GM21786 (cell line): ENCODE results near the gene MCM10.
"Not testable (repeated sequence)": the region's sequence is repeated elsewhere in the genome, so short reads cannot be mapped to it uniquely, and the experiment has no call there.

Experiments
- ATAC-seq: cut with Tn5 transposase; IDR thresholded peaks from one replicate; pipeline ENCODE4 v1.9.1; 2021; ENCODE audit not compliant: unreplicated experiment

Gene MCM10

GRCh38 chr10:13219685-13220670, 58.6 kb downstream of the MCM10 start:
- peak; percentile 75 for ATAC-seq

- no peak for ATAC-seq
Measured at GRCh38 chr10:13221572-13221971, 60.2 kb downstream of the MCM10 start.

DNA sequence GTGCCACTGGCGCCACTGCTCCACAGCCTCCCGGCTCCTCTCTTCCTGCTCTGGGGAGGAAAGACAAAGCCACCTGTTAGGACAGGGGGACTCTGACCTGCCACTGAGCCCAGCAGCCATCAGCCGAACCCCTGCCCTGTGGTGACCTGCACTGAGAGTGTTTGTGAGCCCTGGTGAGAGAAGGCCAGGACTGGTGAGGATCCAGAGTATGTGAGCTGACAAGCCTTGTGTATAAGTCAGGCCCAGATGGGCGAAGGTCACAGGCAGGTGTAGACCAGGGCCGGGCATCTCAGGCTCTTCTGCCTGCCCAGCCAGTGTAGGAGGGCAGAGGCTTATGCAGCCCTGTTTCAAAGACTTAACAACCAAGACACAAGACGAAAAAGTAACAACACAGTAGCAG, 60.8 kb downstream of the MCM10 start:
- no peak for ATAC-seq

- ATAC-seq, result no peak
Measured at GRCh38 chr10:13222566-13222965, 61.2 kb downstream of the MCM10 start.

DNA sequence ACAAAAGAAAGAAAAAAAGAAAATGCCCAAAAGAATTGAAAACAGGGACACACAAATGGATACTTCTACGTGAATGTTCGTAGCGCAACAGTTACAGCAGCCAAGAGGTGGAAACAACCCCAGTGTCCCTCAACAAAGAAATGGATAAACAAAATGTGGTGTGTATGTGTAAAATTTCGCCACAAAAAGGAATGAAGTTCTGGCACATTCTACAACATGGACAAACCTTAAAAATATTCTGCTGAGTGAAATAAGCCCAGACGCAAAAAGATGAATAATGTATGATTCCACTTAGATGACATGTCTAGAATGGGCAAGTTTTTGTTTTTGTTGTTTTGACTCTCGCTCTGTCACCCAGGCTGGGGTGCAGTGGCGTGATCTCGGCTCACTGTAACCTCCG, 61.9 kb downstream of the MCM10 start:
- no peak for ATAC-seq

GRCh38 chr10:13224210-13224995, 63.0 kb downstream of the MCM10 start:
- ATAC-seq, result no peak

DNA sequence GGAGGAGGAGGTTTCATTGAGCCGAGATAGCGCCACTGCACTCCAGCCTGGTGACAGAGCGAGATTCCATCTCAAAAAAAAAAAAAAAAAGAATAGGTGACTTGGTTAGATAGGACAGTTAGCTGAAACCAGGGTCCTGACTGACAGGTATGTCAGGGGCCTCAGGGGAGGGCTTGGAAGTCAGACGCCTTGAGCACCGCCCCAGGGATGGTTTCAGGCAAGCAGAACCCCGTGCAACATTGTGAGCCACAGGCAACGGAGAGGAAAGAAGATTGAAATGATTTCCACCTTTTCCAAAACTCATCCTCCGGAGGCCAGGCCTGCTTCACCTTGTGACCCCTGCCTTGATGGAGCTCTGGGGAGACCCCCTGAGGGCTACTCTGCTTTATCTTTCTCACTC, 64.2 kb downstream of the MCM10 start:
- no peak for ATAC-seq

- no peak for ATAC-seq
Measured at GRCh38 chr10:13227031-13227430, 65.7 kb downstream of the MCM10 start.

DNA sequence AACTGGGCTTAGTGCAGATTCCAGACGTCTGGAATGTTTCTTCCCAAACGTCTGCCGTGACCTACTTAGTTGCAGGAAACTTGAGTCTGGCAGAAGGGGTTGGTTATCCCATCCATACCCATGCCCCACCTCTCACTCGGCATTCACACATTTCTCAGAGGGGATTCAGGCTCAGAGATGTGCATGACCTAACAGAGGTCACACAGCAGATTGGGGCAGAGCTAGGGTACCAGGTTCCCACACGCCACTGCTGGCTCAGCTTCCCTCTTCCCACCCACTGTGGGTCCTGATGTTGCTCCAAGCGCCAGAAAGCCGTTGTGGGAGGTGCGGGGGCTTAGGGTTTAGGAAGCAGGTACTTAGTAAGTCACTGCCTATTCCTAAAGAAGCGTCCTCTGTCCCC, 69.8 kb downstream of the MCM10 start:
- no peak for ATAC-seq

DNA sequence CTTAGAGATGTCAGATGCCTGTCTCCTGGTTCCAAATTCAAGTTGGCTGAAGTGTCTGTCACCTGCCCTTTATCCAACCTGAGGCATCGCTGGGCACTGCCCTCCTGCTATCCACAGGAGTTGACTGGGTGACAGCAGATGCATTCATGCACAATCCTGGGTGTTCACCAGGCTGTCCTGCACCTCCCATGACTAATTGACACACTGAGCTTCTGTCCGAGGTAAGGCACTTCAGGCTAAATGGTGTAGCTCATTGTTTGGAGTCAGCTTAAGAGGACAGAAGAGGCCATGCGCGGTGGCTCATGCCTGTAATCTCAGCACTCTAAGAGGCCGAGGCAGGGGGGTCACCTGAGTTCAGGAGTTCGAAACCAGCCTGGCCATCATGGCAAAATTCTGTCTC, 70.5 kb downstream of the MCM10 start:
- ATAC-seq, result no peak

DNA sequence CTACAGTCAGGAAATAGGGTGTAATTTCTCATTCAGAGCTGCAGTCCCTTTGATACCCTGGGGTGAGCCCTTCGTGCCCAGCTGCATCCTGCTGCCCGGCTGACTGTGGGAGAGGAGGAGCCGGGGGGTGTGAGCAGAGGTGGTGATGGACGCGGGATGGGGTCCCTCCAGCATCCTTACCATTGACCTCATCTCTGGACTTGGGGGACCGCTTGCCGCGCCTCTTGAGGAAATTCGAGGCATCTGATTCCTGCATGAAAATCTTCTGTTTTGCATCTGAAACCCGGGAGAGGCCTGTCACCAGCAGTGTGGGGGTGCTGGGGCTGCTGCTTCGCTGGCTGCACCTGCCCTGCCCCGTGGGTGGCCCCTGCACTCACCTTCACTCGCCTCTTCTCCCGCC, 72.0 kb downstream of the MCM10 start:
- ATAC-seq, result no peak

- ATAC-seq, result no peak
Measured at GRCh38 chr10:13234172-13234571, 72.8 kb downstream of the MCM10 start, which contains the start of gene UCMA. Gene UCMA (minus strand): TSS chr10:13234374. CDS start chr10:13234258, 116 bp downstream.

DNA sequence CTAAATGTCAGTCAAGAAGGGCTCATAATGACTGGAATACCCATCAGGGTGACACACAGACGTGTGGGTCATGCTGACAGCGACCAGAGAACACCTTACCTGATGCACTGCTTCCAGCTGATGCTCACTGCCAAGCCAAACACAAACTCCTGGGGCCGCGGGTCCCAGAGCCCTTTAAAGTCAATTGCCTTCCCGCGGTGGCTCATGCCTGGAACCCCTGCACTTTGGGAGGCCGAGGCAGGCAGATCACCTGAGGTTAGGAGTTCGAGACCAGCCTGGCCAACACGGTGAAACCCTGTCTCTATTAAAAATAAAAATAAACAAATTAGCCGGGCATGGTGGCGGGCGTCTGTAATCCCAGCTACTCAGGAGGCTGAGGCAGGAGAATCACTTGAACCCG, 73.4 kb downstream of the MCM10 start:
- ATAC-seq, result not testable (repeated sequence)

DNA sequence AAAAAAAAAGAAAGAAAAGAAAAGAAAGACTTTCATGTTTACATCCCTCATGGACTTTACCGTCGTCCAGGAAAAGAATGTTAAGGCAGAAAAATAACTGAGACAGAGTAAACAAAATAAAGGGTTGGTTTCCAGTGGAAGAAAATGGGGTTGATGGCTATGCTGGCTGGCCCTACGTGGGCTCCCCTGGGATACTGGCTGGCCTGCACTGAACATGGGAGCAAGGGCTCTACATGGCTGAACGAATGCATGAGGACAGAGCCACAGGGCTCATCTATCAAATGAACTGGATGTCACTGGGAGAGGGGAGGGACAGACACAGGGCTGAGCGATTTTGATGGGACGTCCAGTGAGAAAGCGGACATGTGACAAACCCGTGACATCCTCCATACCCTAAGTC, 75.3 kb downstream of the MCM10 start:
- ATAC-seq, result no peak

DNA sequence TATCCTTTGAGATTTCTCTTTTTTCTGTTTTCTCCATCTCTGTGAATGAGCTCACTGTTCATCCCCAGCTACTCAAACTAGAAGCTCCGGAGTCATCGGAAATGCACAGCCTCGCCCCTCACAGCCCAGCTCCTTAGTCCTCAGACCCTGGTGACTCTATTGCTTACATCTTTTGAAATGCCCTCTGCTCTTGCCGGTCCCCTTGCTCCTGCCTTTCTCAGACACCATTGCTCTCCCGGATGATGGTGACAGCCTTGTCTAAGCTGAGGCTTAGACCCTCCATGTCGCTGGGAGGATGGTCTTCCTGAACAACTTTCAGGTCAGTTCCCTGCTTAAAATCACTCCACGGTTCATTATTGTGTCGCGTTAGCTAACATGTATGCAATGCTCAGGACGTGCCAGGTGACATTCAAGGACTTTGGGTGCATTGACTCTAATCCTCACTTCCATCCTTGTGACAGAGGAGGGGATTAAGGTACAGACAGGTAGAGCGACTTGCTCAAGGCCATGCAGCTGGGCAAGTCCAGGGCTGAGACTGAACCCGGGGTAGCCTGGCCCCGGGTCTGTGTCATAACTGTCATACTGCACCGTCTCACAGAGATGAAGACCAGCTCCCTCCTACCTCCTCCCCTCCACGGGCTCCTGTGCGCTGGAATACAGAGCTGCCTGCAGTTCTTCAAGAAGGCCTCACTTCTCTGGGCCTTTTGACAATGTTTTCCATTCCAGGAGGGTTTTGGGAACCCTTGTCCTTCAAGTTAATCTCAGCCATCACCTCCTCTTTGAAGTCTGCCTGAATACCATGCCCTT, 77.1 kb downstream of the MCM10 start:
- no peak for ATAC-seq

GRCh38 chr10:13239923-13240322, 78.6 kb downstream of the MCM10 start:
- ATAC-seq, result no peak

GRCh38 chr10:13241613-13242012, 80.3 kb downstream of the MCM10 start:
- no peak for ATAC-seq

DNA sequence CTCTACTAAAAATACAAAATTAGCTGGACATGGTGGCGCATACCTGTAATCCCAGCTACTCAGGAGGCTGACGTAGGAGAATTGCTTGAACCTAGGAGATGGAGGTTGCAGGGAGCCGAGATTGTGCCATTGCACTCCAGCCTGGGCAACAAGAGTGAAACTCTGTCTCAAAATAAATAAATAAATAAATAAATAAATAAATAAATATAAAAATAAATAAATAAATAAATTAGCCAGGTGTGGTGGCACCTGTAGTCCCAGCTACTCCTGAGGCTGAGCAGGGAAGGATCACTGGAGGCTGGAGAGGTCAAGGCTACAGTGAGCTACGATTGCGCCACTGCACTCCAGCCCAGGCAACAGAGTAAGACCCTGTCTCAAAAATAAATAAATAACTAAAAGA, 80.9 kb downstream of the MCM10 start:
- ATAC-seq, result not testable (repeated sequence)

GRCh38 chr10:13247246-13247645, 85.9 kb downstream of the MCM10 start:
- ATAC-seq, result no peak

- no peak for ATAC-seq
Measured at GRCh38 chr10:13247784-13248183, 86.4 kb downstream of the MCM10 start.

DNA sequence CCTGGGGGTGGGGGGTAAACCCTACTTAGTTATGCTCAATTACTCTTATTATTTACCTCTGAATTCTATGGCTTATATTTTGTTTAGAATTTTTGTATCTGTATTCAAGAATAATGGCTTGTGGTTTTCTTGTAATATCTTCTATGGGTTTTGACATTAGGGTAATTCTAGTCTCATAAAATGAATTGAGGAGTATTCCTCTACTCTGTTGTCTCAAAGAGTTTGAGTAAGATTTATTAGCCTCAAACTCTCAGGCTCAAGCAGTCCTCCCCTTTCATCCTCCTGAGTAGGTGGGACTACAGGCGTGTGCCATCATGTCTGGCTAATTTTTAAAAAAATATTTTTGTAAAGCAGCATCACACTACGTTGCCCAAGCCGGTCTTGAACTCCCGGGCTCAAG, 92.4 kb downstream of the MCM10 start:
- no peak for ATAC-seq
